ENCODE results near the gene HECTD3. TPM values are rescaled to one million over a fixed set of nuclear protein-coding genes. Genes with fewer than 3 reads are reported as not detected.

HECTD3 gene
- total and polyA plus RNA-seq, 9 of the 15 experiments (the other 6 are each of a cell fraction or from before 2014, with no cell fraction given), result 6.3 to 50.8 (median 18.9) TPM

- Histone ChIP-seq H3K9me3 (replicated peaks; ENCODE audit: control insufficient read depth, insufficient read depth, low read depth, low read length) (no peaks in the 10 kb centered on the region), H4K20me1 (replicated peaks; ENCODE audit: control insufficient read depth, insufficient read depth, low read length) (no peaks in the 10 kb centered on the region), H3K4me1 (replicated peaks in 1 of 2; ENCODE audit: control insufficient read depth in 2 of 2, insufficient read depth in 2 of 2, low read length in 2 of 2) (no peaks in the 10 kb centered on the region), H3K27ac (ENCODE audit: extremely low read depth, low read depth, low read length) (no peak overlapping the region), H2AFZ (ENCODE audit: low read depth, low read length) (no peak overlapping the region), H3K4me2 (ENCODE audit: insufficient read depth, low read length) (no peak overlapping the region), H3K9ac (ENCODE audit: insufficient read depth in 1 of 2, low read depth in 2 of 2, low read length in 2 of 2) (no peak overlapping the region), H3K79me2 (ENCODE audit: control insufficient read depth, insufficient read depth, low read length) (no peaks in the 10 kb centered on the region), H3K9me1 (ENCODE audit: control insufficient read depth, insufficient read depth, low read length) (no peaks in the 10 kb centered on the region), H3K36me3 (ENCODE audit: control insufficient read depth, insufficient read depth, low read length) (no peaks in the 10 kb centered on the region; the same call in 2 of the 3 replicates), H3K4me3 (no peak overlapping the region), H3K27me3 (ENCODE audit: control insufficient read depth in 2 of 2, insufficient read depth in 2 of 2, low read length in 2 of 2) (no peaks in the 10 kb centered on the region)
- FAIRE-seq (no peak), DNase-seq (ENCODE audit: extremely low read depth in 1 of 4, low spot score in 3 of 4) (no peak), ATAC-seq (no peak)
- WGBS (ENCODE audit: insufficient coverage, low coverage, missing lambda C conversion rate), result 74% methylated on average over 7 of the region's 7 CpGs
- no TSS peak for BruUV-seq (replicated peaks)
- intact Hi-C loops (cut with micrococcal nuclease), result no loop called here
- in situ Hi-C loops (cut with MboI), result no loop called here
- CTCF ChIA-PET (ENCODE audit: low intra/inter-chr PET ratio), result no interaction called here
- TF ChIP-seq NFIX (CRISPR knock-in tag; IDR thresholded peaks at IDR 0.05; ENCODE audit: low read depth) (no peak), SOX6 (IDR thresholded peaks at IDR 0.05) (no peak), SMAD3 (CRISPR knock-in tag; conservative IDR thresholded peaks at IDR 0.05) (no peak), DLX4 (CRISPR knock-in tag; IDR thresholded peaks at IDR 0.05) (no peak), TCFL5 (CRISPR knock-in tag; conservative IDR thresholded peaks at IDR 0.05) (no peak), CBFB (CRISPR knock-in tag; IDR thresholded peaks at IDR 0.05) (no peak), TSC22D4 (tag; IDR thresholded peaks at IDR 0.05) (no peak), GABPA (tag; conservative IDR thresholded peaks at IDR 0.05; ENCODE audit: low read depth) (no peak), ZNF695 (CRISPR knock-in tag; IDR thresholded peaks at IDR 0.05) (no peak), ZNF212 (CRISPR knock-in tag; IDR thresholded peaks at IDR 0.05) (no peak), GTF2A2 (tag; IDR thresholded peaks at IDR 0.05) (no peak), CTBP1 (IDR thresholded peaks at IDR 0.05; ENCODE audit: borderline replicate concordance) (no peak), HOXB6 (CRISPR knock-in tag; IDR thresholded peaks at IDR 0.05; ENCODE audit: borderline replicate concordance) (no peak), ZNF408 (CRISPR knock-in tag; IDR thresholded peaks at IDR 0.05; ENCODE audit: low read depth) (no peak), TBP (optimal IDR thresholded peaks at IDR 0.05; ENCODE audit: low read depth, low read length) (no peak), ZNF165 (CRISPR knock-in tag; IDR thresholded peaks at IDR 0.05; ENCODE audit: borderline replicate concordance) (no peak), ELF2 (CRISPR knock-in tag; IDR thresholded peaks at IDR 0.05) (no peak), PML (IDR thresholded peaks at IDR 0.05; ENCODE audit: low read length) (no peak), POLR2B (IDR thresholded peaks at IDR 0.05; ENCODE audit: low read depth, partially characterized antibody) (no peak)
- TF ChIP-seq, protein P1, sequence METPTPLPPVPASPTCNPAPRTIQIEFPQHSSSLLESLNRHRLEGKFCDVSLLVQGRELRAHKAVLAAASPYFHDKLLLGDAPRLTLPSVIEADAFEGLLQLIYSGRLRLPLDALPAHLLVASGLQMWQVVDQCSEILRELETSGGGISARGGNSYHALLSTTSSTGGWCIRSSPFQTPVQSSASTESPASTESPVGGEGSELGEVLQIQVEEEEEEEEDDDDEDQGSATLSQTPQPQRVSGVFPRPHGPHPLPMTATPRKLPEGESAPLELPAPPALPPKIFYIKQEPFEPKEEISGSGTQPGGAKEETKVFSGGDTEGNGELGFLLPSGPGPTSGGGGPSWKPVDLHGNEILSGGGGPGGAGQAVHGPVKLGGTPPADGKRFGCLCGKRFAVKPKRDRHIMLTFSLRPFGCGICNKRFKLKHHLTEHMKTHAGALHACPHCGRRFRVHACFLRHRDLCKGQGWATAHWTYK (CRISPR knock-in tag; IDR thresholded peaks at IDR 0.05), result no peak
- POLR2A ChIA-PET, result interaction anchor here (0.6 to 1.3 kb wide), 4 partner anchors 8 to 206 kb away, joined by 3 to 5 read pairs (median 4); partner anchors contain the start of genes BEST4 and EIF2B3
These were observed 16.7 kb downstream of the HECTD3 start for GRCh38 chr1:44994309-44994898.
